T-helper 2 cell (primary cell): ENCODE measurements around the gene LILRB1.
"Not testable (repeated sequence)": the region's sequence is repeated elsewhere in the genome, so short reads cannot be mapped to it uniquely, and the experiment has no call there.

Experiments
- DNase-seq, 5 experiments: peaks; one replicate each; pipeline versions ENCODE4 v3.0.0 to v3.0.0-alpha.2; 2012 to 2022

LILRB1 gene

DNA sequence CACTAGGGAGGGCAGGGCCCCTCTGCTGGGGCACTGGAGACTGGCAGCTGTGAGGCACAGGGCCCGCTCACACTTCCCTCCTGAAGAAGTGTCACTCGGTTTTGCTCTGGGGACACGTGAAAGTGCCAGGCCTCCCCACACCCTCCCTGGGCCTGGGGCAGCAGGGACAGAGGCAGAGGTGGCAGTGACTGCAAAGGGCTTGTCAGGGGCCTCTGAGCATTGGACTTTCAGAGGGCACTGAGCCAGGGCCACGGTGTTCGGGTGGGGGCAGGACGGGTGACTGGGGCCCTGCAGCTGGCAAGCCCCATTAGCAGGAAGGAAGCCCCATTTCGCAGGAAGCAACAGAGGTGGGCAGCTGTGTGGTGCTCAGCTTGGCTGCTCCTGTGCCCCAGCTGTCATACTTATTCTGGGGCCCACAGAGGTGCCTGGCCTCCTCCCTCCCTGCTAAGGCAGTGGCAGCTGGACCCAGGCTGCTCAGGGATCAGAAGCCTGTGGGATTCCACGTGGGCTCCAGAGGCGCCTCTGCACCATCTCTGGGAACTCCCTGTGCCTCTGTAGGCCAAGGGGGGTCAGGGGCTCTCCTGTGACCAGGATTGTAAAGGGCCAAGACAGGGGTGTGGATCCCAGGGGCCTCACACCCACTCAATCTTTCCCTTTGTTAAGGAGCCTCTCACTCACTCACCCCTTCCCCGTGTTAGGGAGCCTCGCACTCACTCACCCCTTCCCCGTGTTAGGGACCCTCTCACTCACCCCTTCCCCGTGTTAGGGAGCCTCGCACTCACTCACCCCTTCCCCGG lies 5.2 kb upstream of the LILRB1 start:
- DNase-seq, result not testable (repeated sequence)

DNA sequence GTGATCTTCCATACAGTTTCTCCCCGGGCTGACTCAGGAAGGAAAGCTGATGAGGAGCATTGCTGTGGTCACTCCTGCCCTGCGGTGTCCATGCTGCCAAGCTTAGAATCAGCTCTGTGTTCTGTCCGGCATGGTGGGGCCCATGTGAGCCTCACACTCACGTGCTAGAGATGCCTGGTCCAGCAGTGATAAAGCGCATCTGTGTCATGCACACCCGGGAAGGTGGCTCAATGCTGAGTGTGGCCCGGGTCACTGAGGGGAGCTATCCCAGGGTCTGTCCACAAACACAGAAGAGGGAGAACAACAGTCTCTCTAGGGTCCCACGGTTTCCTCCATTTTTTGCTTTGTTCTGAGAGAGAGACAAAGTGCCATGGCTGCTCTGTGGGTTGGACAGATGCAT lies 3.5 kb upstream of the LILRB1 start:
- DNase-seq, result no peak

DNA sequence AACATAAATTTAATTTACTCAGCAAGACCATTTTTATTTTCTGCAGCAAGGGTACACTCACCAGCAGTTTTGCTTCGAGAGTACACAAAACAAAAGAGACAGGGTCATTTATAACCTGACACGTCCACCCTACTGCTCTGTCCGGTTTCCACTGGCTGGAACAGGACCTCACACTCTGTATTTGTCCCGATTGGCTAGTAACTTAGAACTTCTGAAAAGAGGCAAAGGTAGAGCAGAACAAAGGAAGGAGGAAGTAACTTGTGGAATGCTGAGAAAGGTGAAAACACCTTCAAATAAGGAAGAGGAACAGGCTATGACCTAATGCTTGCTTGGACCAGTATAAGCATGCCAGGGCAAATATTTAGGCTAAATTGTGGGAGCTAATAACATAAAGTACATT lies 2.4 kb upstream of the LILRB1 start:
- not testable (repeated sequence) for DNase-seq

DNA sequence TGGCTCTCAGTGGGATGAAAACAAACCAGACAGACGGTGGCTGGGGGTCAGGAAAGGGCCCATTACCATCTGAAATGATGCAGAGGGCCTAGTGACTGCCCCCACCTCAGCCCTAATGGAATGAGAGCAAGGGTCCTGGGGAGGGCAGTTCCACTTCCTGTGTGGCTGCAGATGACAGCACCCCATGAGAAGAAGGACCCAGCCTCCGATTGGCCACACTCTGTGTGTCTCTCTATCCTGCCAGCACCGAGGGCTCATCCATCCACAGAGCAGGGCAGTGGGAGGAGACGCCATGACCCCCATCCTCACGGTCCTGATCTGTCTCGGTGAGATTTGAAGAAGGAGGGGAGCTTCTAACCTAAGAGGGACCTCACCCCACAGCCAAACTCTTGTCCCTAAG lies 498 bp downstream of the LILRB1 start:
- DNase-seq, result no peak

DNA sequence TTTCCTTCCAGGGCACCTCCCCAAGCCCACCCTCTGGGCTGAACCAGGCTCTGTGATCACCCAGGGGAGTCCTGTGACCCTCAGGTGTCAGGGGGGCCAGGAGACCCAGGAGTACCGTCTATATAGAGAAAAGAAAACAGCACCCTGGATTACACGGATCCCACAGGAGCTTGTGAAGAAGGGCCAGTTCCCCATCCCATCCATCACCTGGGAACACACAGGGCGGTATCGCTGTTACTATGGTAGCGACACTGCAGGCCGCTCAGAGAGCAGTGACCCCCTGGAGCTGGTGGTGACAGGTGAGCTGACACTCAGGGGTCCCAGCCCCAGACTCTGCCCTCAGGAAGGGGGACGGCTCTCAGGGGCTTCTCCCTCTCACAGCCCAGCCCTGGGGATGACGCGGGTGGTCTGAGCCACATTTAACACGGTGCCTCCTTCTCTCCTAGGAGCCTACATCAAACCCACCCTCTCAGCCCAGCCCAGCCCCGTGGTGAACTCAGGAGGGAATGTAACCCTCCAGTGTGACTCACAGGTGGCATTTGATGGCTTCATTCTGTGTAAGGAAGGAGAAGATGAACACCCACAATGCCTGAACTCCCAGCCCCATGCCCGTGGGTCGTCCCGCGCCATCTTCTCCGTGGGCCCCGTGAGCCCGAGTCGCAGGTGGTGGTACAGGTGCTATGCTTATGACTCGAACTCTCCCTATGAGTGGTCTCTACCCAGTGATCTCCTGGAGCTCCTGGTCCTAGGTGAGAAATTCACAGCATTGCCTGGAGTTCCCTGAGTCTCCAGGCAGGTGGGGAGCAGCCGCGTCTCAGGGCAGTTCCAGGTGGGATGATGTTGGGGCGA lies 1.4 kb downstream of the LILRB1 start:
- not testable (repeated sequence) for DNase-seq

DNA sequence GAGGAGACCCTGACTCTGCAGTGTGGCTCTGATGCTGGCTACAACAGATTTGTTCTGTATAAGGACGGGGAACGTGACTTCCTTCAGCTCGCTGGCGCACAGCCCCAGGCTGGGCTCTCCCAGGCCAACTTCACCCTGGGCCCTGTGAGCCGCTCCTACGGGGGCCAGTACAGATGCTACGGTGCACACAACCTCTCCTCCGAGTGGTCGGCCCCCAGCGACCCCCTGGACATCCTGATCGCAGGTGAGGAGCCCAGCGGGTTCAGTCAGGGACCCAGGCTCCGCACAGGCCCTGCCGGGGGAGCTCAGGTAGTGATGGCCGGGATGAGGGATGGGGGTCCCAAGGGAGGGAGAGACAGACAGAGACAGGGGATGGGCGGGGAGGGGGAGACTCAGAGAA lies 2.2 kb downstream of the LILRB1 start:
- DNase-seq, result not testable (repeated sequence)

DNA sequence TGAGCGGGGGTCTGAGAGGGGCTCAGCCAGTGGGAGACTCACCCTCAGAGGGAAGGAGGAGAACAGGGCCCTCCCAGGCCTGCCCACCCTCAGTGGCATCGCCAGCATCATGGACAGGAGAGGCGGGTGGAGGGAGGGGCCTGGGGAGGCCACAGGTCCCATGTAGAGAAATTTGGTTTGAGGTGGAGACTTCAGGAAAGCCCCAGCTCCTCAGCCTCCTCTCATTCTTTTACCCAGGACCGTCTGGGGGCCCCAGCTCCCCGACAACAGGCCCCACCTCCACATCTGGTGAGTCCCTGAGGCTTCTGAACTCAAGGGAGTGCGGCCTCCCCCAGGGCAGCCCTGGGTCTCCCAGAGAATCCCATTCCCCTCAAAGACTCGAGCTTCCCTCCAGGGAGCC lies 3.1 kb downstream of the LILRB1 start:
- DNase-seq, result no peak

DNA sequence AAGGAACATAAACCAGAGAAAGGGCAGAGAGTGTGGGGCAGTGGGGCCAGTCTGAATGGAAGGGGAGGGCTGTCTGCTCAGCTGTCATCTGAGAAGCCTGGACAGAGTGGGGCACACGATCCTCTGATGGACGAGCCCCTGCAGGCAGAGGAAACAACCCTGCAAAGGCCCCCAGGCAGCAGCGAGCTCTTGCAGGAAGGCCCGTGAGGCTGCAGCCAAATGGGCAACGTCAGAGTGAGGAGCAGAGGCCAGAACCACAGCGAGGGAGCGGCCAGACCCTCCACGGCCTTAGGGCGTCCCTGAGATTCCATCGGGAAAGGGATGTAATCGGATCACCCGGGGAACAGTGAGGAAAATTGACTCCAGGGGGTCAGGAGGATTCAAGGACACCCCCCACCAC lies 5.8 kb downstream of the LILRB1 start:
- not testable (repeated sequence) for DNase-seq

DNA sequence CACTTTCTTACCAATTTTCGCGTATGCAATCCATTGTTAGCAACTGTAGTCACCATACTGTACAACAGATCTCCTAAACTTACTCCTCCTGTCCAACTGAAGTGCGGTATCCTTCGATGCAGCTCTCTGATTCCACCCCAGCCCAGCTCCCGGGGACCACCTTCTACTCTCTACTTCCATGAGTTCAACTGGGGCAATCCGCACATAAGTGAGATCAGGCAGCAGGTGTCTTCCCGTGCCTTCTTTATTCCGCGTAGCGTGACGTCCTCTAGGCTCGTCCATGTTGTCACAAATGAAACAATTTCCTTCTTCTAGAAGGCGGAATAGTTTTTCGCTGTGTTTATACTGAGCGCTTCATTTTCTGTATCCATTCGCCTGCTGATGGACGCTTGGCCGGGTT lies 8.4 kb downstream of the LILRB1 start:
- DNase-seq, result no peak

DNA sequence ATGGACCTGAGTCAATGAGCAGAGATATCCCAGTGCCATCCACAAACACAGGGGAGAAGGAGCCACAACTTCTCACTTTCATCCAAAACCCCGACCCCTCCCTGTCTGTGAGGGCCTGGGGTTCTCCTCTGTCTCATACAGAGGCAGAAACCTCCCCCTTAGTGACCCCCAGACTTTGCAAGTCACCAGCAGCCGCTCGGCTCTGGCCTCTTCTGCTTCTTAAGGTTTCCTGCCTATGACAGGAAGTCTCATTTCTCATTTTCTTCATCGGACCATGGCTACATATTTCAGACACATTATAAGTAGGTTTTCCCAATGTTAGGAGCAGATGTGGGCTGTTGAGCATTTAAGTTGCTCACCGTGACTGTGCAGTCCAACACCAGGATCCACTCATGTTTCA lies 12.7 kb downstream of the LILRB1 start:
- DNase-seq, result not testable (repeated sequence)

DNA sequence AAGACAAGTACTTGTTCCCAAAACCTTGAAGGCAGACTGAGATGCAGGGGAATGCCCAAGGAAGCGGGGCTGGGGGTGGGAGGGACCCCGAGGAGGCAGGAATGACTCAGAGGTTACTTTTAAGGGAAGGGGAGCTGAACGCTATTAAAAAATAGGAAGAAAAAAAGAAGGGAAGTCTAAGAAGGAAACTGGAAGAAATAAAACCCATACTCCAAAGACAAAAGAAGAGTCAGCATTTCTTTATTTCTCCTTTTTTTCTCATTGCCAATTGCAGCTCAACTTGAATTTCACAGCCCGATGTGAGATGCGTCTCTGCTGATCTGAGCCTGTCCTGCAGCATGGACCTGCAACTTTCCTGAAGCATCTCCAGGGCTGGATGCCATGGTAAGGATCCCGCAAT lies 13.3 kb downstream of the LILRB1 start:
- not testable (repeated sequence) for DNase-seq

DNA sequence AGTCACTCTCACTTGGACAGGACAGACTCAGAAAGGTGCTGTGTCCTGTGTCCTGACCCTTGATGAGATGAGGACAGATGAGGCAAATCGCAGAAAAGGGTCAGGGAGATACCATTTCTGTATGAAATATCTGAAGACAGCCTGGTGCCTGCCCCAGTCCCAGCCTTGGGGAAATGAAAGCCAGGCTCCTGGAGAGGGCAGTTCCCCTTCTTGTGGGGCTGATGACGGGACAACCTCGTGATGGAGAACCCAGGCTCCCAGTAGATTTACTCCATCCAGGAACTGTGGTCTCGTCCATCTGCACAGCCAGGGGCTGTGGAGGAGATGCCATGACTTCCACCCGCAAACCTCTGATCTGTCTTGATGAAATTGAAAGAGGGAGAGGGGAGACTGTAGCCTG lies 13.8 kb downstream of the LILRB1 start:
- DNase-seq, result no peak

DNA sequence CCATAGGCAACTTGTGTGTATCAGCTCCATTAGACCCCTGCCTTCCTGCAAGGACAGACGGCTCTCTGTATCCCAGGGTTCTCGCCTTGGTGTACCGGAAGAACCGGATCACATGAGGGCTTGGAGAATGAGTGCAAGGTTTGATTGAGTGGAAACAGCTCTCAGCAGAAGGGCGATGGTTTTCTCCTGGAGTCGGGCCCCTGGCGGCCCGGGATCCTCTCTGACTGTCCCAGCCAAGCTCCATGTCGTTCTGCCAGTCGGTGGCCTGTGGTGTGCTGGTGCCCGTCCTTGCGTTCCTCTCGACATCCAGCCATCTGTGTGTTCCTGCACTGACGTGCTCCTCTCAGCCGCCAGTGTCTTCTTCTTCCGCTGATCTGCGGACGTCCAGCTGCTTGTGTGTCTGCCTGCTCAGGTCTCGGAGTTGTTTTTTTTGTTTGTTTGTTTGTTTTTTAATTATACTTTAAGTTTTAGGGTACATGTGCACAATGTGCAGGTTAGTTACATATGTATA lies 16.1 kb downstream of the LILRB1 start:
- no peak for DNase-seq

DNA sequence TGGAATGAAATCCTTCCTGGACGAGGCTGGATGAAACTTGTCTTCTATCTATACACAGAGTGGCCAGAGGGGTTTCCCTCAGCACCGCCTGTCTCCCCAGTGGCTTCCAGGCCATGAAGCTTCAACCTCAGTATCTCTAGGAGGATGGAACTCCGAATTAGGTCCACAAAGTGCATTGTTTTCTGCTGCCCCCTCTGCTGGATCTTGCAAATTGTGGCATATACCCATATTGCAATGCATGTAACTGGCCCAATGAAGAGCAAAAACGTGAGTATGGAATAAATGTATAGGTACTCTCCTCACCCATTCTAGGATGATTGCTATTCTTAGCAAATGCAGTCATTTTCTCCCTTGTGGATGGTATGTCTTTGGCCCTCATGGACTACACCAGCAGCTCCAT lies 17.8 kb downstream of the LILRB1 start:
- DNase-seq, result no peak

DNA sequence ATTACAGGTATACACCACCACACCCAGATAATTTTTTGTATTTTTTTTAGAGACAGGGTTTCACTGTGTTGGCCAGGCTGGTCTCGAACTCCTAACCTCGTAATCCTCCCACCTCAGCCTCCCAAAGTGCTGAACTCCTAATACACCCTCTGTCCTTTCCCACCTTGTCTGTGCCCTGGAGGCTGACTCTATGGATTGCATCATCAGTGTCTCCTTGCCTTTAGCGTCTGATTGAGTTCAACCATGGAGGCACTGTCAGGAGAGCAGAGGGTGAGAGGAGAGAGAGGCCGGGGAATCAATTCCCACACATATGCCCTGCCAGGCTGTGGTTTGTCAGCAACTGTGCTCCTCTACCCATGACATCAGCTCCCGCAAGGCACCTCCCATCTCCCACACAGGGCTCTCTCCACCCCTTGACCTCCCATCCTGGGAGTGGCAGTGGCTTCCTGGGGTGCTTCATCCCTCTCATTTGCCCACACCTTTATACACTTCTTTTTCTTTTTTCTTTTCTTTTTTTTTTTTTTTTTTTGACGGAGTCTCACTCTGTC lies 19.9 kb downstream of the LILRB1 start:
- no peak for DNase-seq

DNA sequence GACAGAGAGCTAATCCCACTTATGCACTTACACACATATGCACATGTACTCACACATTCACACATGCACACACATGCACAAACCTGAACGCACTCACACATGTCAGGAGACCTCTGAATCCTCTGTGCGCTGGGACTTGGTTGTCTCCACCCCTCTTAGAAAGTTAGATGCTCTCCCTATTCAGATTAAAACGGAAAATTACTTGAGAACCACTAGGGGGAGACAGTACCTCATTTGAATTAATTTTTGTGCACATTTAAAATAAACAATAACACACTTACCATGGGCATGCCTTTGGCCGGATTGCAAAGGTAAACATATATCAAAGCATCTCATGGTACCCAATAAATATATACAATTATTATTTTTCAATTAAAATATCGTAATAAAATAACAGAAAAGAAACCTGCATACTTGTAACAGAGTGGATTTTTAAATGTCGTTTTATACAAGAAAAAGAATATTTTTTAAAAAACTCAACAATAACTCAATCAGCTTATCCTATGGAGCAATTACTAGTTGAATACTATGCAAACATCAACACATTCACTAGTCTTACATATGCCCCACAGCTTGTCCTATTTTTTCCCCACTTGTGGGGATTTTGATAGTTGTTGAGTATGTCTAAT lies 23.0 kb downstream of the LILRB1 start:
- DNase-seq, result peak in 1 of 5 experiments; percentile 28

DNA sequence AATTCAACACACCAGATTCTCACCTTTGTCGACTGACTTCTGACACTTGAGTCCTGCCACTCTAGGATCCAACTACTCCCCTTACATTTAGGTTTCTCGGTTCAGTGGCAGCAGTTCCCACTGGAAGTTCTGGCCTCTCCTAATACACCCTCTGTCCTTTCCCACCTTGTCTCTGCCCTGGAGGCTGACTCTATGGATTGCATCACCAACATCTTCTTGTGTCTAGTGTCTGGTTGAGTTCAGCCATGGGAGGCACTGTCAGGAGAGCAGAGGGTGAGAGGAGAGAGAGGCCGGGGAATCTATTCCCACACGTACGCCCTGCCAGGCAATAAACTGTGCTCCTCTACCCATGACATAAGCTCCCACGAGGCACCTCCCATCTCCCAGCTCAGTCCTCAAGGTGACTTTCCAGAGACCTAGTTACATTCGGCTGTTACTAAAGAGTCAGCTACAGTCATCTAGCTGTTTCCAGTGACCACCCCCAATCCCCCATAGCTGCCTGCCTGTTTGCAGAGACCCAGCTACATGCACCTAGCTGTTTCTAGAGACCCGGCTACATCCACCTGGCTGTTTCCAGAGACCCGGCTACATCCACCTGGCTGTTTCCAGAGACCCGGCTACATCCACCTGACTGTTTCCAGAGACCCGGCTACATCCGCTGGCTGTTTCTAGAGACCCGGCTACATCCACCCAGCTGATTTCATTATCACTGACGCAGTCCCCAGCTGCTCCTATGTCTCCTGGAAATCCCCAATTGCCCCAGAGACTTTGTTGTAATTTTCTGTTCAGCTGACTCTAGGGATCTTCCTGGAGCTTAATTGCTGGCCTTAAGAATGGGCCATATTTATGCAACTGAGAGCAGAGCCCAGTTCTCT lies 24.4 kb downstream of the LILRB1 start:
- no peak for DNase-seq

DNA sequence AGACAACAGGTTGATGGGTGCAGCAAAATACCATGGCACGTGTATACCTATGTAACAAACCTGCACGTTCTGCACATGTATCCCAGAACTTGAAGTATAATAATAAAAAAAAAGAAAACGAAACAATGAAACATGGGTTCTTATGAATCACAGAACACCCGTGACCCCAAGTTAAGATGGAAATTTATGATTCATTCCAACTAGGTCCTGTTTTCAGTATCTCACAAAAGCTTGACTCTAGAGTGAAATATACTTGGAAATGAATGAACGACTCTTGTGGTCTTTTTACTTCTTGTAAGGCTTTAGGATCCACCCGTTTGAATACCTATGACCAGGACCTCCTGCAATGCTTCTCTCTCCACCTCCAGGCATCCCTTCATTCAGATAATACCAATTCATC lies 29.0 kb downstream of the LILRB1 start:
- no peak for DNase-seq

DNA sequence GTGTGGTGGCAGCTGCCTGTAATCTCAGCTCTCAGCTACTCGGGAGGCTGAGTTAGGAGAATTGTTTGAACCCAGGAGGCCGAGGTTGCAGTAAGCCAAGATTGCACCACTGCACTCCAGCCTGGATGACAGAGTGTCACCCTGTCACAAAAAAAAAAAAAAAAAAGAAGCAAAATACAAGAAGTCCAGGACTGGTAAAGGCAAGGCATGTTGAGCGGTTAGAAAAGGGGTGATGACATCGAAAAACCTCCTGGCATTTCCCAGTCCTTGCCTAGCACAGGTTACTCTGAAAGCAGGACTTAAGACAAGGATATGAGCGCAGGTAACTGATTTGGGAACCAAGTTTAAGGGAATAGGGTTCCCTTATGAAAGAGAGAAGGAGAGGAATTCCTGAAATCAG lies 30.0 kb downstream of the LILRB1 start:
- DNase-seq, result no peak

DNA sequence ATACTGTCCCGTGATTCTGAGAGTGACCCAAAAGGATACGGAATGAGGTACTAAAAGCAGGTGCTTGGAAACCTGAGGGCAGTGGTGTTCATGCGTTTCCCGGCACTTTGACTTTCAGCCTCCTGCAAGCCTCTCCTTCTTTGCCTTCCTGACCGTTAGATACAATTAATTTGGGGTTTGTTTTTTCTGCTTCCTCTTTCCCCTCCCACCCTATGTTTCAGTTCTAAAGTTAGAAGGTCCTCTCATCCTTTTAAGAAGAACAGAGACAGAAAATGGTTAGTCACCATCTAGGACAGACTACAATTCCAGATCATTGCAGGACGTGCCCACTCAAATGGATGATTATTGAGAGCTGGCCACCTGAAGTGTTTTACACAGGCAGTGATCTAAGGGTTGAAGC lies 30.7 kb downstream of the LILRB1 start:
- DNase-seq, result no peak

DNA sequence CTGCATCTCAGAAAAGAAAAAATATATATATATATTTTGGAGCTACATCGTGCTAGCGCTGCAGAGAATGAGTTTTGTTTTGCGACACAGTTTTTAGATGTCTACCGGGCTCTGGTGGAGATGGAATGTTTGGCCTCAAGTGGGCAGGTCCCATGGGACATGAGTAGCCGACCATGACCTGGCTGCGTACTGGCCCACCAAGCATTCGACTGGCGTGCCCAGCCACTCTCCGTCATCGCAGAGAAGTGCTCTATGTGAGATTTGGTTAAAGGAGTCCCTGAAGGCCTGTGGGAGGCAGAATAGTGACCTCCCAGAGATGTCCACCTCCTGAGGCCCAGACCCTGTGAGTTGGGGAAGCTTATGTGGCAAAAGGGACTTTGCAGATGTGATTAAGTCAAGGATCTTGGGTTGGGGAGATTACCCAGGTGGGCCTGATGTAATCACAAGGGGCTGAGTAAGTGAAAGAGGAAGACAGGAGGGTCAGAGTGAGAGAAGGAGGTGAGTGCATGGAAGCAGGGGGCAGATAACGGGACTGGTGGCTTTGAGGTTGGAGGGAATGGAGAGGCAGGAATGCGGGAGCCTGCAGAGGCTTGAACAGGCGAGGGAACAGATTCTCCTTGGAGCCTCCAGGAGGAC lies 31.7 kb downstream of the LILRB1 start:
- DNase-seq, result no peak

DNA sequence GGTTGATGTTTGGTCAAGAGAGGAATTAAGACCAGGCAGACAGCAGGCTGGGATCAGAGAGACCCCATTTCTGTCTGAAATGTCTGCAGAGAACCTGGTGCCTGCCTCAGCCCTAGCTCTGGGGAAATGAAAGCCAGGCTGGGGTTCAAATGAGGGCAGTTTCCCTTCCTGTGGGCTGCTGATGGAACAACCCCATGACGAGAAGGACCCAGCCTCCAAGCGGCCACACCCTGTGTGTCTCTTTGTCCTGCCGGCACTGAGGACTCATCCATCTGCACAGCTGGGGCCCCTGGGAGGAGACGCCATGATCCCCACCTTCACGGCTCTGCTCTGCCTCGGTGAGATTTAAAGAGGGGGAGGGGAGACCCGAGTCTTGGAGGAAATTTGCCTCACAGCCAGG lies 32.4 kb downstream of the LILRB1 start, which contains the start of gene LILRB4:
Gene LILRB4, plus strand, starts transcription at position 256 of the 400 bp plus-strand sequence. Its CDS starts 49 bp downstream, at position 305.
- DNase-seq, result no peak
